Coronary artery (tissue), 2 donors: ENCODE results near the gene ZNF24.

Experiments used
- DNase-seq: peaks from one replicate; pipeline ENCODE4 v3.0.0-alpha.2; 2017; ENCODE audit warnings: low spot score
- H3K27ac ChIP-seq, 2 donors: fragments of 200-600 bp; sonication (generic); one replicate each; pipeline ENCODE4 v1.5.1; 2016 to 2019
- H3K4me3 ChIP-seq: fragments of 200-600 bp; sonication (generic); 2 replicates; pipeline ENCODE4 v1.5.1; 2016; ENCODE audit warnings: mild to moderate bottlenecking, moderate library complexity
- CTCF ChIP-seq: fragments of 200-600 bp; sonication (generic); IDR thresholded peaks from one replicate; pipeline ENCODE4 v1.5.1; 2019; ENCODE audit warnings: antibody characterized with exemption

The ZNF24 gene

GRCh38 chr18:35343936-35344735 lies at the start of gene ZNF24:
Gene ZNF24 (minus strand): TSS chr18:35344420. CDS start chr18:35340650, 3,770 bp downstream.
- Histone ChIP-seq H3K27ac (peak within 1 kb of the TSS; percentile 99 to 100), H3K4me3 (peak within 1 kb of the TSS; percentile 100)
- DNase-seq, result peak; percentile 97
- TF ChIP-seq CTCF, result no peak

- no peak for DNase-seq
- H3K27ac ChIP-seq, result no peak overlapping the region
- H3K4me3 ChIP-seq, result no peak overlapping the region
- TF ChIP-seq CTCF, result no peak
Observed at GRCh38 chr18:35393716-35394115, 49.5 kb upstream of the ZNF24 start.

- H3K27ac ChIP-seq, result no peak overlapping the region
- H3K4me3 ChIP-seq, result no peak overlapping the region
- no peak for DNase-seq
- TF ChIP-seq CTCF, result no peak
Observed at GRCh38 chr18:35392375-35392774, 48.2 kb upstream of the ZNF24 start.

- no peak for DNase-seq
- H3K27ac ChIP-seq, result no peak overlapping the region
- H3K4me3 ChIP-seq, result no peak overlapping the region
- no peak for TF ChIP-seq CTCF
Observed at GRCh38 chr18:35390951-35391700, 46.9 kb upstream of the ZNF24 start.

- H3K27ac ChIP-seq, result peak overlapping the region; percentile 56 to 83
- TF ChIP-seq CTCF, result no peak
- H3K4me3 ChIP-seq, result peak overlapping the region; percentile 53
- DNase-seq, result no peak
Observed at GRCh38 chr18:35389095-35389618, 44.9 kb upstream of the ZNF24 start.

- no peak overlapping the region for H3K4me3 ChIP-seq
- DNase-seq, result no peak
- no peak for TF ChIP-seq CTCF
- H3K27ac ChIP-seq, result no peak overlapping the region
Observed at GRCh38 chr18:35387152-35387571, 42.9 kb upstream of the ZNF24 start.
